Heart right ventricle (tissue), 16 donors: ENCODE data around the gene PRKD1. TPM values are rescaled to one million over a fixed set of nuclear protein-coding genes. Genes with fewer than 3 reads are reported as not detected.

Experiments
- ATAC-seq, 8 donors: fragments of 200-7000 bp; cut with Tn5 transposase; one replicate each; pipeline ENCODE4 v1.9.1; 2020; ENCODE audit warnings: mild to moderate bottlenecking in 8 of 8, moderate library complexity in 8 of 8, moderate number of reproducible peaks in 1 of 8
- DNase-seq, 2 donors: peaks; one replicate each; pipeline ENCODE4 v3.0.0-alpha.2; 2020
- H3K27ac ChIP-seq, 10 donors: fragments of 200-600 bp; sonication (generic) in 2 of 10; one replicate each; pipeline versions ENCODE4 v1.5.0 to v1.8.0; 2020 to 2022; ENCODE audit warnings: mild to moderate bottlenecking in 3 of 10
- H3K27me3 ChIP-seq, 7 donors: fragments of 200-600 bp; one replicate each; pipeline ENCODE4 v1.8.0; 2021 to 2022; ENCODE audit warnings: mild to moderate bottlenecking in 2 of 7
- H3K36me3 ChIP-seq, 9 donors: fragments of 200-600 bp; sonication (generic) in 1 of 9; one replicate each; pipeline versions ENCODE4 v1.5.0 to v1.8.0; 2020 to 2022; ENCODE audit warnings: mild to moderate bottlenecking in 2 of 9
- H3K4me1 ChIP-seq, 9 donors: fragments of 200-600 bp; sonication (generic) in 1 of 9; one replicate each; pipeline versions ENCODE4 v1.5.0 to v1.8.0; 2020 to 2022; ENCODE audit warnings: mild to moderate bottlenecking in 4 of 9
- H3K4me3 ChIP-seq, 10 donors: fragments of 200-600 bp; sonication (generic) in 2 of 10; one replicate each; pipeline versions ENCODE4 v1.5.0 to v1.8.0; 2020 to 2022; ENCODE audit warnings: mild to moderate bottlenecking in 7 of 10, moderate library complexity in 2 of 10
- H3K9me3 ChIP-seq, 11 donors: fragments of 200-600 bp in 10 of 11; sonication (generic) in 2 of 11; one replicate each; pipeline versions ENCODE4 v1.5.0 to v1.8.0; 2013 to 2022; ENCODE audit warnings: mild to moderate bottlenecking in 2 of 11, control low read depth in 1 of 11, moderate library complexity in 1 of 11
- WGBS, 2 donors: extraction: QIAGEN DNeasy Blood & Tissue Kit; methylation state at CpG; one replicate each; pipeline ENCODE4 v1.1.7; 2013; ENCODE audit warnings: inconsistent platforms in 1 of 2; 5-methylcytosine and 5-hydroxymethylcytosine counted together
- intact Hi-C, 10 donors: fragments of 100-400 bp; cut with DNase I; formaldehyde crosslinking; loops; one replicate each; pipeline versions ENCODE4 v1.11.1 to v1.14.2; 2022
- polyA plus RNA-seq, 2 donors: library from polyadenylated mRNA; stranded (reverse); fragments of 200-250 nt; gene quantifications; one replicate each; pipeline ENCODE4 v1.2.3, GENCODE V29; 2013
- total RNA-seq, 10 donors: library from RNA; stranded (reverse); fragmentation: NEBNext Ultra II Directional in 3 of 10; extraction: Animal tissue kit (Norgen Biotek cat#: 25700) in 3 of 10; gene quantifications; one replicate each; pipeline versions ENCODE4 v1.2.1 to v1.2.4, GENCODE V29; 2021 to 2023
- TF ChIP-seq, protein P1 (sequence below), 9 donors: fragments of 200-600 bp; sonication (generic) in 2 of 9; IDR thresholded peaks; one replicate each; pipeline versions ENCODE4 v1.5.0 to v1.8.0; 2021 to 2022; ENCODE audit warnings: antibody characterized with exemption in 9 of 9, mild to moderate bottlenecking in 5 of 9, moderate library complexity in 1 of 9
- donor health status: Arrhythmogenic right ventricular cardiomyopathy.
- donor health status: ischemic (EF 13 %, LVEDD 7.1; RV severe dilation, severe dysfunction).
- donor health status: healthy with polysubstance abuse.
- donor health status: DM: no; HTN: yes; CAD: no.
- donor health status: DM: no; HTN: no; CAD: no.
- donor health status: ischemic (EF 25% LVEDD 6.9; RV normal size, moderate dysfunction).
- donor health status: ischemic (EF 25% LVEDD 5.7; RV mildly dilated, moderate dysfunction).
- donor health status: healthy.
- donor health status: DM: yes; HTN: yes; CAD: no.
- donor health status: Ischemic cardiomyopathy.
- donor health status: ischemic (EF 35%, LVEDD 5.7; RV mildly dilated, moderate dysfunction).
- donor health status: nonischemic (EF 11% LVEDD 7.7; RV severe dilation, severe dysfunction).
- donor health status: DM: yes; HTN: yes; CAD: no.
- donor health status: PGD.
- donor health status: ischemic (EF 29% LVEDD 5.4; RV normal size, mild dysfunction).
- donor health status: nonischemic (EF 23%, LVEDD 6.1; RV moderate dilation, normal function).

Gene PRKD1
- total and polyA plus RNA-seq, 12 donors, result 1.7 to 4.3 (median 2.5) TPM

DNA sequence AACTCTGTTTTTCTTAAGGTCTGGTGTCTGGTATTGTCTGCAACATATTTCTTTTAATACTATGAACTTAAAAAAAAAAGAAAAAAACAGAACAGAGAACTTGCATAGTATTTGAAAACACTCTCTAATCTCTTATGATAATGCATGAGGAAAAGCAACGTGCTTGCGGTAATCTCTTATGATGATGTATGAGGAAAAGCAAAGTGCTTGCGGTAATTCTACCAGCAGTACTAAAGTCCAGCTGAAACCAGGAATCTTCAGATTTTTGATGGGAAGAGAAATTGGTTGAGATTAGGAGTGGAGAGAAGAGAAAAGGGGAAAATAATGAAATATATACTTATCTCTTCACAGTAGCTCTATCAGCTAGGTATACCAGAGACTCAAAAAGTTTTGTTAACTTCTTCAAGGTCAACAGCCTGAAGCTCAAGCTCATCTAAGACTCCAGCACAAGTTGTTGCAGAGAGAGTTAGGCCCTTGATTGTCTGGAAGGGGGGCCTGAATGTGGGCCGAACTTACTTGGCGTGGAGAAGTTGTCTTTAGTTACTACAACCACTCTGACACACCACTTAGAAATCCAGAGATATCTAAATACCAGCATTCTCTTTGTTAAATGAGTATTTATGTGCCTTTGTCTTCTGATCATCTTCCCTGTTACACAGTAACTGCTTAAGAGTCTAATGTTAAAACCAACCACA, 240.4 kb downstream of the PRKD1 start:
- Histone ChIP-seq H3K4me3 (no peak overlapping the region), H3K9me3 (peaks cover 0 to 5% (median 0%) of the 10 kb centered on the region in 11 donors), H3K4me1 (peaks cover 0 to 9% (median 0%) of the 10 kb centered on the region in 9 donors), H3K27ac (no peak overlapping the region), H3K27me3 (no peaks in the 10 kb centered on the region), H3K36me3 (no peaks in the 10 kb centered on the region)
- intact Hi-C loops, result no loop called here
- TF ChIP-seq, protein P1, sequence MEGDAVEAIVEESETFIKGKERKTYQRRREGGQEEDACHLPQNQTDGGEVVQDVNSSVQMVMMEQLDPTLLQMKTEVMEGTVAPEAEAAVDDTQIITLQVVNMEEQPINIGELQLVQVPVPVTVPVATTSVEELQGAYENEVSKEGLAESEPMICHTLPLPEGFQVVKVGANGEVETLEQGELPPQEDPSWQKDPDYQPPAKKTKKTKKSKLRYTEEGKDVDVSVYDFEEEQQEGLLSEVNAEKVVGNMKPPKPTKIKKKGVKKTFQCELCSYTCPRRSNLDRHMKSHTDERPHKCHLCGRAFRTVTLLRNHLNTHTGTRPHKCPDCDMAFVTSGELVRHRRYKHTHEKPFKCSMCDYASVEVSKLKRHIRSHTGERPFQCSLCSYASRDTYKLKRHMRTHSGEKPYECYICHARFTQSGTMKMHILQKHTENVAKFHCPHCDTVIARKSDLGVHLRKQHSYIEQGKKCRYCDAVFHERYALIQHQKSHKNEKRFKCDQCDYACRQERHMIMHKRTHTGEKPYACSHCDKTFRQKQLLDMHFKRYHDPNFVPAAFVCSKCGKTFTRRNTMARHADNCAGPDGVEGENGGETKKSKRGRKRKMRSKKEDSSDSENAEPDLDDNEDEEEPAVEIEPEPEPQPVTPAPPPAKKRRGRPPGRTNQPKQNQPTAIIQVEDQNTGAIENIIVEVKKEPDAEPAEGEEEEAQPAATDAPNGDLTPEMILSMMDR (IDR thresholded peaks at IDR 0.05), result no peak
- DNase-seq (no peak), ATAC-seq (no peak)
- 93 to 98% methylated on average over 5 of the region's 5 CpGs for WGBS, 2 donors

DNA sequence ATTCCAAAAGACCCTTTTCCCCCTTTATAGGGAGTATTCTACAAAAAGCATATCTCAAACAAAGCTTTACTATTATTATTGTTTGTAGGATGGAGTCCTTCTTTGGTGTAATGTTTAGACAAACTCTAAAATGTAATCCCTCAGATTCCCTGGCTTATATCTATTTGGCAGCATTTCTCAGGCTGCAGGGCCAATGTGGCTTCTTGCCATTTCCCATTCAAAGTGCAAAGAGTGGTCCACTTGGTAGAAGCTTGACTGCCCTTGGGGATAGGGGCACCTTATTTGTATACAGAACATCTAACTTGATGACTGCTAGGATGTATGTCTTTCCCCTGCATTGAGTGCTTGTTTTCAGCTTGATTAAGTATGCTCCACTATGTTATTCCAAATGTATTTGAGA, 242.7 kb downstream of the PRKD1 start:
- peaks cover 0 to 5% (median 0%) of the 10 kb centered on the region in 11 donors for H3K9me3 ChIP-seq
- peaks cover 0 to 9% (median 0%) of the 10 kb centered on the region in 9 donors for H3K4me1 ChIP-seq
- no peaks in the 10 kb centered on the region for H3K36me3 ChIP-seq
- no peak overlapping the region for H3K27ac ChIP-seq
- intact Hi-C loops, result no loop called here
- TF ChIP-seq, protein P1 (IDR thresholded peaks at IDR 0.05), result no peak
- H3K4me3 ChIP-seq, result no peak overlapping the region
- ATAC-seq (no peak), DNase-seq (no peak)
- H3K27me3 ChIP-seq, result no peaks in the 10 kb centered on the region

DNA sequence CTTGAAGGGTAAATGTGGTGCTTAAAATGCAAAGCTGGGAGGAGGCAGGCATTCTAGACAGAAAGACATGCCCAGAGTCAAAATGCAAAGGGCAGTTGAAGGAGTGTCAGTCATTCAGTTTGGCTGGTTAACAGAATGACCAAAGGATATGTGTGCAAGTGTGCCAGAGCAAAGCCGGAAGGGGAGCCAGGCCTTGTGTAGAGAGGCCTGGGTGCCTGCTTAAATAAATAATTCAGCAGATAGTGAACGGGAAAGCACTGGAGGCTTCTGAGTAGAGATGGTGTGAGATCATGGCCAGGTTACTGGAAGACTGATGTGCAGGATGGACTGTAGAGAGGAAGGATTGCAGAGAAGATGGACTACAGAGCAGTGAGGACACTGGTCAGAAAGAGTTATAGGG, 244.9 kb downstream of the PRKD1 start:
- ATAC-seq, result no peak
- Histone ChIP-seq H3K27me3 (no peaks in the 10 kb centered on the region), H3K27ac (no peak overlapping the region), H3K4me3 (no peak overlapping the region), H3K36me3 (no peaks in the 10 kb centered on the region), H3K9me3 (no peaks in the 10 kb centered on the region), H3K4me1 (peaks cover 0 to 9% (median 0%) of the 10 kb centered on the region in 9 donors)
- no peak for DNase-seq
- intact Hi-C loops, result no loop called here
- TF ChIP-seq, protein P1 (IDR thresholded peaks at IDR 0.05), result no peak
- WGBS, 2 donors, result 88 to 90% methylated on average over 2 of the region's 2 CpGs

DNA sequence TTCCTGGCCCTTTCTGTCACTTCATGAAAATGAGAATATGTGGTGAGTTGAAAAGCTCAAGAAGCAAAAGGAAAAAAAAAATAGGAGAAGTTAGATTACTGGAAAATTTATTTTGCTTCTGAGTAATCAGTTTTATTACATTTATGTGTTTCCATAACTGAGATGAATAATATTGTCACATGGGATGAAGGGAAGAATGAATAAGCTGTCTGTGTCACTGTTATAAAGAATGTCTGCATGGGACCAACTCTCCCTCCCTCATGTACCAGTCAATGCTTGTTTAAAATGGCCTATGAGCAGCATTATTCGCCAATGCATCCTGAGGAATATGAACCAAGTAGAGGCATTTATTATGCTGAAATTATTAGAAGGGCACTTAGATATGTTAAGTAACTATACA, 246.3 kb downstream of the PRKD1 start:
- DNase-seq (no peak), ATAC-seq (no peak)
- Histone ChIP-seq H3K27me3 (no peaks in the 10 kb centered on the region), H3K4me1 (peaks cover 0 to 9% (median 0%) of the 10 kb centered on the region in 9 donors), H3K27ac (no peak overlapping the region), H3K4me3 (no peak overlapping the region), H3K9me3 (no peaks in the 10 kb centered on the region), H3K36me3 (no peaks in the 10 kb centered on the region)
- intact Hi-C loops, result no loop called here
- TF ChIP-seq, protein P1 (IDR thresholded peaks at IDR 0.05), result no peak
- WGBS, 2 donors, result 98 to 100% methylated on average over 1 of the region's 1 CpG
